ENCODE measurements around the gene ACAA2.

- TF ChIP-seq, protein P1, sequence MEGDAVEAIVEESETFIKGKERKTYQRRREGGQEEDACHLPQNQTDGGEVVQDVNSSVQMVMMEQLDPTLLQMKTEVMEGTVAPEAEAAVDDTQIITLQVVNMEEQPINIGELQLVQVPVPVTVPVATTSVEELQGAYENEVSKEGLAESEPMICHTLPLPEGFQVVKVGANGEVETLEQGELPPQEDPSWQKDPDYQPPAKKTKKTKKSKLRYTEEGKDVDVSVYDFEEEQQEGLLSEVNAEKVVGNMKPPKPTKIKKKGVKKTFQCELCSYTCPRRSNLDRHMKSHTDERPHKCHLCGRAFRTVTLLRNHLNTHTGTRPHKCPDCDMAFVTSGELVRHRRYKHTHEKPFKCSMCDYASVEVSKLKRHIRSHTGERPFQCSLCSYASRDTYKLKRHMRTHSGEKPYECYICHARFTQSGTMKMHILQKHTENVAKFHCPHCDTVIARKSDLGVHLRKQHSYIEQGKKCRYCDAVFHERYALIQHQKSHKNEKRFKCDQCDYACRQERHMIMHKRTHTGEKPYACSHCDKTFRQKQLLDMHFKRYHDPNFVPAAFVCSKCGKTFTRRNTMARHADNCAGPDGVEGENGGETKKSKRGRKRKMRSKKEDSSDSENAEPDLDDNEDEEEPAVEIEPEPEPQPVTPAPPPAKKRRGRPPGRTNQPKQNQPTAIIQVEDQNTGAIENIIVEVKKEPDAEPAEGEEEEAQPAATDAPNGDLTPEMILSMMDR (IDR thresholded peaks at IDR 0.05): no peak
- no peak for TF ChIP-seq POLR2A (IDR thresholded peaks at IDR 0.05)
- no peak for TF ChIP-seq EP300 (IDR thresholded peaks at IDR 0.05)
These were observed 70.2 kb downstream of the ACAA2 start for GRCh38 chr18:49743117-49743567.
